ENCODE results near the gene TBC1D1.

Gene TBC1D1

DNA sequence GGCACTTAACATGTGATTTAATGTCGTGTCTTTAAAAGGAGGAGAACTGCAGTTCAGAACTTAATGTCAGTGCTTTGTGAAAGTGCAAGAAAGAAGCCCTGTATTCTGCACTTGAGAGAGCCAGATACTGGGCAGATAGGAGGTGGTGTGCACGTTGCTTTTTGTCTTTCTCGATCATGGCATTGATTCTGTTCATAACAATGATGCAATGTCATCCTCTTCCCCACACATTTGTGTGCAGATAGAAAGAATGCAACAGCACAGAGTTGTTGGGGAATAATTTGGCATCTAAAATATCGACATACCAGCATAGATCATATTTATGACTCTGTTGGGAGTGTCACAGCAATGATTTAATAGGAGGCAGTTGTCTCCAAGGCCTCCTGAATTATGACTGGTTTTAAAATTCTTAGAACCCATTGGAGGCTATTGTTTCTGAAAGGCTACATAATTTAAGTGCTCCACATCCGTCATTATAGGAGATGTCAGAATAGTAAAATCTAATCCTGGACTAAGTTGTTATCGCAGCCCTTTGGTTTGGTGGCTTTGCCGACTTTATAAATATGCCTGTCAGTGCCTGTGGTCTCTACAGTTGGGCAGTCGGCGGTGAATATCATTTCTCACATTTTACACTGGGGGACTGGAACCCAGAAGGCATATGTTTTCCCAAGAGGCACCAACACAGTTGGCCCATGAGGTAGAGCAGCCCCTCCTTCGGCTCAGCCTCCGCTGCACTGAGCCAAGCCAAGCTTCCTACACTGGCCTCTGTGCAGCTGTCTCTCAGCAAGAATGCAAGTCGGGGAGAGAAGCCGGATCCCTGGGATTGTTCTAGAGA is 194.2 kb downstream of the TBC1D1 start:
- no peak for DNase-seq

- no peak for DNase-seq
These were observed 194.9 kb downstream of the TBC1D1 start for GRCh38 chr4:38085751-38086150.

DNA sequence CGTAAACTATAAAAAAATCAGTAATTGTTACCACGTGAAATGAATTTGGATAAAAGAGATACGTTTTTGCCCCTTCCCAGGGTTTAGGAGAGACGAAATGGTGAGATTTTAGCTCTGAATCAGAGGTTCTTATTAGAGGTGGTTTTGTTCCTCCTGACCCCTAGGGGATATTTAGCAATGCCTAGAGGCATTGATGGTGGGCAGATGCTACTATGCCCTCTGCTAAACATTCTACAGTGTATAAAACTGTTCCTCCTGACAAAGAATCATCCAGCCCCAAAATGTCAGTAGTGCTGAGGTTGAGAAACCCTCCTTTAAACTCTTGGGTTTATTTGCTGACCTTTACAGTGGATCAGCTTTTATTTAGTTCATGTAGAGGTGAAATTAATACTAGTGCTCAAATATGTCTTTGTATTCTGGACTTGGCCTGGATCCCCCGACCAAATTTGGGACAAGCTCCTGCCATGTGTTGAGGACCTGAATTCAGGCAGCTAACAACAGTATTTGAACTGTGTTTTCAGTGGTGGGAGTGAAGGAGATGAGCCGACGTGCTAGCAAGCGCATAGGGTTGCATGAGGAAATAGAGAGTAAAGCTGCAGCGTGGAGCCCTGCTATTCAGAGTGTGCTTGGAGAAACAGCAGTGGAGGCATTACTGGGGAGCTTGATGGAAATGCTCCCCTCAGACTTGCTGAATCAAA is 195.4 kb downstream of the TBC1D1 start:
- DNase-seq = no peak

DNA sequence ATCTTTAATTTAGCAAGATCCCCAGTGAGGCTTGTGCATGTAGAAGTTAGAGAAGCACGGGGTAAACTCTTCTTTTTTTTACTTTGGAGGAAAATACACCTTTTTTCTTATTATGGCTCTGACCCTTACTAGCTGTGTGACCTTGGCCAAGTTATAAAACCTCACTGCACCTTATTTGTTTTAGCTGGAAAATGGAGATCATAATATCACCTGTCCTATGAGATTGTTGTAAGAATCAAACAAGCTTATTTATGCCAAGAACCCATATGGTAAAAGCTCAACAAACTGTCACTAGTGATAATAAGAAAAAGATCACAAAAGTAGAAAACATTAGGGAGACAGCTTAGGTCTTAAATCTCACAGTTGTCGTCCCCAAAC is 196.0 kb downstream of the TBC1D1 start:
- no peak for DNase-seq

GRCh38 chr4:38088321-38088720 is 197.4 kb downstream of the TBC1D1 start:
- DNase-seq = no peak

DNA sequence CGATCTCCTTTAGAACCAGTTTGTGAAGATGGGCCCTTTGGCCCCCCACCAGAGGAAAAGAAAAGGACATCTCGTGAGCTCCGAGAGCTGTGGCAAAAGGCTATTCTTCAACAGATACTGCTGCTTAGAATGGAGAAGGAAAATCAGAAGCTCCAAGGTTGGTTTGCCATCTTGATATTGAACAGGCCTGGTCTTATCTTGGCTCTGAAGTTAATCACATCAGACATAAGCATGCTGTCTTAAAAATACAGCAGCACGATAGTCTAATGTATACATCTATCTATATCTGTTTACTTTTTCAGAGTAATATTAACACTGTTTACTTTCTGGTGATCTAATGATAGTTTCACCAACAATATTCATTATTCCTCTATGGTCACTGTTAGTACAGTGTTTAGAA is 199.1 kb downstream of the TBC1D1 start:
- no peak for DNase-seq

GRCh38 chr4:38090455-38091246 is 199.8 kb downstream of the TBC1D1 start:
- no peak for DNase-seq

DNA sequence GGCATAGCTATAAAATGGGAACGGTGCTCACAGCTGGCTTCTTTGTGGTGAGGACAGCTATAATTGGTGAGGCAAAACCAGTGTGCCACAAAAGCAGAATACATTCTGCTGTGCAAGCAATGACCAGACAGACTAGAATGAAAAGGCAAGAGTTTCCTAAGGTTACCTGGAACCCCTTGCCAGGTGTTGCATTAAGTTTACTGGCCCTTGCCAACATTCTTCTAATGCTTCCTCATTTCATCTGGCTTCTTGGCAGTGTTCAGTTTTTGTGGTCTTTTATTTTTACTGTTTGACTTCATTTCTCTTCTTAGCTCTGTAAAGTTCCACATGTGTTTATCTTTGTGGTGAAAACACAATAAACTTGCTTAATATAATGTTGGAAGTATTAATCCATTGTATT is 200.8 kb downstream of the TBC1D1 start:
- DNase-seq = no peak

DNA sequence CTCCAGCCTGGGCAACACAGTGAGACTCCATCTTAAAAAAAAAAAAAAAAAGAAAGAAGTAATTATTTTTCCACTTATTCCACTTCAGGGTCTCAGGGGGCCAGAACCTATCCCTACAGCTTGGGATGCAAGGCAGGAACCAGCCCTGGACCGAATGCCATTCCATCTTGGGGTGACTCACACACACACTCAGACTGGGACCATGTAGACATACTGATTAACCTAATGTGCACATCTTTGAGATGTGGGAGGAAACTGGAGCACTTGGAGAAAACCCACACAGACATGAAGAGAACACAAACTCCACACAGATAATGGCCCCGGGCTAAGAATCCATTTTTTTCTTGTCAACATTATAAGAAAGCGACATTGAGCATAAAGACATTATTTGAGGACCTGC is 201.8 kb downstream of the TBC1D1 start:
- no peak for DNase-seq

- DNase-seq = no peak
These were observed 203.5 kb downstream of the TBC1D1 start for GRCh38 chr4:38094419-38094818.

DNA sequence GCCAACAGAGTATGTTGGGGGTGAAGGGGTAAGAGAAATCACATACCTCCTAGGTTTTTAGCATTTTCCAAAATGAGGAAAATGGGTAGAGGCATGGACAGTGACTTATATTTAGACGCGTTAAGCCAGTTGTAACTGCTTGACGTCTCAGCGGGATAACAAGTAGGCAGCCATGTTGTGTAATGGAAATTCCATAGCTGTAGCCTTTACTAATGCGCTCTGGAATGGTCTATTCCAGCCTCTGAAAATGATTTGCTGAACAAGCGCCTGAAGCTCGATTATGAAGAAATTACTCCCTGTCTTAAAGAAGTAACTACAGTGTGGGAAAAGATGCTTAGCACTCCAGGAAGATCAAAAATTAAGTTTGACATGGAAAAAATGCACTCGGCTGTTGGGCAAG is 204.8 kb downstream of the TBC1D1 start:
- DNase-seq = no peak

GRCh38 chr4:38097818-38098217 is 206.9 kb downstream of the TBC1D1 start:
- no peak for DNase-seq

DNA sequence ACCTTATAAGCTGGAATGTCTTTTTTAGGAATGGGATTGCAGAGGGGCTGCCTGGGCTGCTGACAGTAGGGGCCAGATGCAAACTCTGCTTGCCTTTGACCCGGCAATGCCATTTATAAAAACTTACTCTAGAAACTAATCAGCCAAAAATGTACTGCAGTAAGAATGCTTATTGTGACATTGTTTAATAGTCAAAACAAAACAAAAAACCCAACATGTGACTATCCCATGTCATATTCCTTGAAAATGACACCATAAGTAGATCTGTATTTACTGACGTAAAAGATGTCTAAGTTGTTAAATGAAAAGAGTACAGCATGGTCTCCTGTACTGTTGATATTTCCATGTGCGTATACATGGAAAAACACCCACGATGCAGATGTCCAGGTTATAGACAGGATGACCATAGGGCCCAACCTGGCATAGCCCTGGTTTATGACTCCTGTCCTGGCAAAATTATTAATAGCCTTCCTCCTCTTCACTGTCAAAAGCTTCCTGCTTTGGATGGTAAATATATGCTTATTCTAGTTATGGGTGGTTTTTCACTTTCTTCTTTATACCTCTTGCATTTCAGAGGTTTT is 208.2 kb downstream of the TBC1D1 start:
- no peak for DNase-seq

DNA sequence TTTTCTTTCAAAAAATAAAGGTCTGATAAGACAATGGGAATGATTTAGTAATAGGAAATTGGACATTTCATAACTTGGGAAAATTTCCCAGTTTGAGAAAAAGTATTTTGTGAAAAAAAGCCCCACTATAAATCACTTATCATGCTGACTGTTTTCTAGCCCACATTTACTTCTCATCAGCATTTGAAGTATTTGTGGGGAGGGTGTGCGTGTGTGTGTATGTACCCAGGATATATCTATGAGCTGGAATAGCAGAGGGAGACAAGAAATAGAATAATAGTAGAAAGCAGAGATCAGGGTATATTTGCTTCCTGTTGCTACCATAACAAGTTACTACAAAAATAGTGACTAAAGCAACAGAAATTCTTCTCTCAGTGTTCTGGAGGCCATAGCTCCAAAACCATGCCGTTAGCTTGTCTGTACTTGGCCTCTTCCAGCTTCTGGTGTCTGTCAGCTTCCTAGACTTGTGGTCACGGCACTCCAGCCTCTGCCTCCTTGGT is 209.1 kb downstream of the TBC1D1 start:
- DNase-seq = no peak

DNA sequence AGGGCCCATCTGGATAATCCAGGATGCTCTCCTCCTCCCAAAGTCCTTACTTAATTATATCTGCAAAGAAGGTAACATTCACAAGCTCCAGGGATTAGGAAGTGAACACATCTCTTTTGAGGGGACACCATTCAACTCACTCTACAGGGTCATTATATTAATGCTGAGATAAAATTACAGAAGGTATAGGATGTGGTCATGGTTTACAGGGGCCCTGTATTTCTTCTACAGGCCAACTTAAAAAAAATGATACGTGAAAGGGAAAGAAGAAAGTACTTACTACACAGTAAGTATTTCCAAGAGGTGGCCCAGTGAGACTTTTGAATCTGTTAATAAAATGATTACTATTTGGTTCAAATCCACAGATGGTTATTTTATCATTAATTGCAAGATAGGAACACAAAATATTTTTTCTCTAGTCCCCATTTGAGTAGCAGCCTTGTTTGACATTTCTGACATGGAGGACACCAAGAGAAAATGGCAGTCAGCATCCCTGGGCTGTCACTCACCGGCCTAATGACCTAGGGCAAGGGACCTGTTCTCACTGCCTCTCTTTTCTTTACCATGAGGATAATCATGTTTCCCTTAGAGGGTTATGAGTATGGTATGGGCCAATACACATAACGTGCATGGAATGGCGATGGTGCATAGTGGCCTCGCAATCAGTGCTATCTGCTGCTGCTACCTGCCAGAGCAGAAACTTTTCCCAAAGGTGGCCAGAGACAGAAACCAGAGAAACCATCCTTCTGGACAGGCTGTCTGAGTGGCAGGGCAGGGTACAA is 209.8 kb downstream of the TBC1D1 start:
- DNase-seq = no peak

DNA sequence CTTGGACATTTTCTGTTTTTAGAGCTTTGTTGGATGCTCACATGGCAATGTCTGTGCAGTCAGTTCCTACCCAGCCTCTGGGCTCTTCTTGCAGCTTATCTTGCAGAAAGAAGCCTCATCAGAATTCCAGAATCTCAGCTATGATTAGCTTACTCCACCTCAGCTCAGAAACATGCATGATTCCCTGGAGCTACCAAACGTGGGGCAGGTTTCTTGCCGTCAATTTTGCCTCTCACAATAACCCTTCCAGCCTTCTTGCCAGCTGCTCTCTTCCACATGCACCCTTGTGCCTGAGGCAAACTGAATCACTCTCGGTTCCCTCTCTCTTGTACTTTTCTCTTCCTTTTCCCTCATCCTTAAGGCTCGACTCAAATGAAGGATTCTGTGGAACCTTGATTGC is 210.7 kb downstream of the TBC1D1 start:
- no peak for DNase-seq

- no peak for DNase-seq
These were observed 212.2 kb downstream of the TBC1D1 start for GRCh38 chr4:38102957-38103588.

DNA sequence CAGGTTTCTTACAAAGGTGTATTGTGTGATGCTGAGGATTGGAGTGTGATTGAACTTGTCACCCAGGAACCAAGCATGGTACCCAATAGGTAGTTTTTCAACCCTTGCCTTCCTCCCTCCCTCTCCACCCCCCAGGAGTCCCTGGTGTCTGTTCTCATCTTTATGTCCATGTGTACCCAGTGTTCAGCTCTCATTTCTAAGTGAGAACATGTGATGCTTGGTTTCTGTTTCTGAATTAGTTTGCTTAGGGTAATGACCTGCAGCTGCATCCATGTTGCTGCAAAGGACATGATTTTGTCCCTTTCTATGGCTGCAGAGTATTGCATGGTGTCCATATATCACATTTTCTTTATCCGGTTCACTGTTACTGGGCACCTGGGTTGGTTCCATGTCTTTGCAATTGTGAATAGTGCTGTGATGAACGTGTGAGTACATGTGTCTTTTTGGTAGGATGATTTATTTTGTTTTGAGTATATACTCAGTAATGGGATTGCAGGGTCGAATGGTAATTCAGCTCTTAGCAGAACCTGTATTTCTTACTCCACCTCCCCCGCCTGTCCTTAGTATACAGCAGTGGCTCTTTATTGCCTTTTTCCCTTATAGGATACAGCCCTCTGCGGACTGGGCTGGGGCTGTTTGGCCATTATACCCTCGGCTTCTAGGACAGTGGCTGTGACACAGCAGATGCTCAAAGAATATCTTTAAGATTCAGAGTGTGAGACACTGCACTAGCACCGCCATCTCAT is 214.8 kb downstream of the TBC1D1 start:
- DNase-seq = no peak

GRCh38 chr4:38106311-38106710 is 215.4 kb downstream of the TBC1D1 start:
- no peak for DNase-seq

DNA sequence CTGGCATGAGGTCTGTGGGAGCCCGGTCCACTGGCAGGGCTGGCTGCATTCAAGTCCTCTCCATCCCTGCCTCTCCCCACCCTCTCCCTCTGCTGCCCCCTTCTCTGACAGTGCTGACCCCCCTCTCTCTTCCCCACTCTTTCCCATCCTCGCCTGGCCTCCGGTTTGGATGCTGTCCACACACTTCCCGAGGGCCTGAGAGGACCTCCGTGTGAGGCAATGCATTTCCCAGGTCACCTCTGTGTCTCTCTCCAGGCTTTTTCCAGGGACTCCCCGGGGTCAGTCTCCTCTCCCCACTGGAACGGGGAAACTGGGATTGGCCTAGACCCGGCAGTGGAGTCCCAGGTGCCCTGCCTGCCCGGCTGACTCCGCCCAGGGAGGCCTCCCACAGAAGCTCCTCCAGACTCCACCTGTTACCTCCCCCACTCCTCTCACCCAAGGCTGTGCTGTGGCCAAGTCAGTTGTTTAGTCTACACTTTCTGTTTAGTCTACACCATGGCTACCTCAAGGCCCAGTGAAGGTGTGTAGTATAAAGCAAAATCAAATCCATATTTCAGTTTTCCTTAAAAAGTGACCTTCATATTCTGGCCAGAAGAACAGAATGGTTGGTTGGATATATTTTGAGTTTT is 216.1 kb downstream of the TBC1D1 start:
- no peak for DNase-seq

All from effector CD8-positive, alpha-beta T cell (primary cell).